Transverse colon (tissue), 4 donors: ENCODE data around the gene IFIT2.

ENCODE experiments used
- CTCF ChIP-seq, 5 experiments: fragments of 200-600 bp in 3 of 5; fragments of 450-650 bp in 2 of 5; sonication (generic) in 3 of 5; IDR thresholded peaks; 1 replicate in 2 of 5; 2 replicates in 3 of 5; pipeline ENCODE4 v1.5.1; 2016 to 2017; ENCODE audit warnings: antibody characterized with exemption in 5 of 5, inconsistent platforms in 3 of 5, mild to moderate bottlenecking in 2 of 5, moderate library complexity in 1 of 5
- EP300 ChIP-seq: sonication (generic); formaldehyde crosslinking; IDR thresholded peaks from one replicate; pipeline ENCODE4 v1.6.1; 2017; ENCODE audit warnings: antibody characterized with exemption, low read depth
- POLR2AphosphoS5 ChIP-seq, 3 donors: sonication (generic); formaldehyde crosslinking; IDR thresholded peaks; one replicate each; pipeline ENCODE4 v1.6.1; 2016; ENCODE audit warnings: antibody characterized with exemption in 3 of 3

- no peak for TF ChIP-seq CTCF (IDR thresholded peaks at IDR 0.05)
- no peak for TF ChIP-seq EP300
- no peak for TF ChIP-seq POLR2AphosphoS5 (IDR thresholded peaks at IDR 0.05)
Observed at GRCh38 chr10:89295597-89295996, 6.2 kb upstream of the IFIT2 start.
